ENCODE results near the gene MITD1. TPM values are rescaled to one million over a fixed set of nuclear protein-coding genes. Genes with fewer than 3 reads are reported as not detected.

Gene MITD1
- total and polyA plus RNA-seq, 4 experiments from 2014 or later, result 54.7 to 84.3 (median 76.5) TPM

GRCh38 chr2:99156891-99157290 is 24.0 kb downstream of the MITD1 start:
- H3K4me1 Mint-ChIP-seq, result peaks cover 10 to 40% (median 38%) of the 10 kb centered on the region in 4 donors
- CTCF ChIA-PET (ENCODE audit: partially characterized antibody), result interaction anchor here (1.5 to 2.4 kb wide), 2 partner anchors 15 to 180 kb away, joined by 3 to 6 read pairs; partner anchors contain the start of genes C2orf15, EIF5B and TXNDC9
- H3K27ac ChIP-seq (ENCODE audit: low read depth, low read length), result no peak overlapping the region
- H3K4me3 Mint-ChIP-seq, result peak overlapping the region in 4 of 8 donors; percentile 22 to 91 (median 65)
- H3K36me3 Mint-ChIP-seq, result peaks cover 29 to 53% of the 10 kb centered on the region in 2 donors
- intact Hi-C loops (cut with micrococcal nuclease), result loop anchor here (10.0 kb wide), 1 partner anchor 1162 kb away; the partner anchor contains the start of gene TMEM131
- H3K4me1 ChIP-seq (ENCODE audit: insufficient read depth, low read length), result peaks cover 25% of the 10 kb centered on the region
- POLR2A ChIA-PET (ENCODE audit: partially characterized antibody), result interaction anchor here (0.6 to 6.2 kb wide), 4 partner anchors 11 to 29 kb away, joined by 3 to 112 read pairs (median 22); partner anchors contain the start of genes C2orf15, MITD1 and MRPL30
- H3K27me3 Mint-ChIP-seq, result no peaks in the 10 kb centered on the region
- DNase-seq, result no peak
- no peaks in the 10 kb centered on the region for H3K9me3 Mint-ChIP-seq
- H3K27me3 ChIP-seq (ENCODE audit: insufficient read depth, low read length), result no peaks in the 10 kb centered on the region
- H3K9me3 ChIP-seq (ENCODE audit: control insufficient read depth in 1 of 2, low read length in 2 of 2), result no peaks in the 10 kb centered on the region
- no peak overlapping the region for H3K4me3 ChIP-seq (ENCODE audit: low read length in 2 of 2)
- peak overlapping the region in 5 of 7 donors; percentile 66 to 95 (median 85) for H3K27ac Mint-ChIP-seq
- peaks cover 6% of the 10 kb centered on the region for H3K36me3 ChIP-seq (ENCODE audit: insufficient read depth, low read length)

DNA sequence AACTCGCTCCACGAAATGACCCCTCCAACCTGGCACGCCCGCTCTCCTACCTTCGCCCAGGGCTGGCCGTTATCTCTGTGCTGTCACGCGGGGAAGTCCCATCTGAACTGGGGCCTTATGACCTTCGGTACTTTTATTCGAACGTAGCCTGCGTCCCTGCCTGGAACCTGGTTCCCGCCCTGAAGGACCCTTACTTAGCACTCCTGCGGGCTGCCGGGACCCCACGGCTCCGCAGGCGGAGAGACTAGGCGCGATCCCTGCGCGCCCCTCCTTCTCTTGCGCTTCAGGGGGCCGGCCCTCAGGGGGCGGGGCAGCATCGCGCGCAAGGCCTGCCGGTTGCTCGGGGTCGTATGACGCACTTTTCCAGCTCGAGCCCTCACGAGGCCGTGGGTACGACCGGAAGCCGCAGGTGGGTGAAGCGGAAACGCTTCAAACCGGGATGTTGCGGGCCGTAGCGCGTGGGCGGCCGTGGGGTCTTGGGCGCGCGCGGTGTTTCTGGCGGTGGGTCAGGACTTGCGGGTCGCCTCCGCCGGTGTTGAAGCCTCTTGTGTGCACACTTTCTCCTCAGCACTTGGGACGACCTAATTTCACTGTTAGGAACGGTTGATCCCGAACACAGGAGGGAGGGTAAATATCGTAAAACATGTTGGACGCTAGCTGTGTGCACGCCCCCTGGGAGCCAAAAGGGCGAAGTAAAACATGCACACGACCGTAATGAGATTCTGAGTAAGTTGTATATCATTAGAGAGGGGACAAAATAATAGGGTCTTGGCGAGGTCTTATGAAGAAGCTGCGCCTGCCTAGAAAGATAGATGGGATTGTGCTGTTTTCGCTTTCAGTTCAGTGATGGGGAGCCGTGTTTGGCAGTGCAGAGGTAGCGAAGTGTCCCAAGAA is 26.0 kb downstream of the MITD1 start, which contains the start of the genes LIPT1 and TSGA10:
Gene LIPT1, plus strand, starts transcription at position 325 of the 894 bp plus-strand sequence. CDS start 6,991 bp downstream, outside the sequence.
Gene TSGA10, minus strand, starts transcription at position 300 of the 894 bp plus-strand sequence. CDS start 45,503 bp downstream, outside the sequence.
- Mint-ChIP-seq H3K36me3 (peaks cover 24 to 43% of the 10 kb centered on the region in 2 donors), H3K4me1 (peaks cover 10 to 43% (median 39%) of the 10 kb centered on the region in 4 donors), H3K27ac (peak within 1 kb of the TSS in 1 of 7 donors; percentile 100), H3K9me3 (no peaks in the 10 kb centered on the region), H3K4me3 (peak within 1 kb of the TSS in 3 of 8 donors; percentile 91 to 99 (median 96)), H3K27me3 (no peaks in the 10 kb centered on the region)
- ChIA-PET CTCF (ENCODE audit: partially characterized antibody) (interaction anchor here (1.0 to 3.2 kb wide), 5 partner anchors 12 to 182 kb away, joined by 4 to 20 read pairs (median 7); partner anchors contain the start of genes C2orf15, EIF5B, MITD1 and MRPL30), POLR2A (ENCODE audit: partially characterized antibody) (interaction anchor here (0.6 to 6.2 kb wide), 18 partner anchors 10 to 1509 kb away, joined by 3 to 112 read pairs (median 5); partner anchors contain the start of genes ACTR1B, C2orf15, COX5B and EIF5B)
- Histone ChIP-seq H3K4me3 (ENCODE audit: low read length in 2 of 2) (peak within 1 kb of the TSS; percentile 78 to 89), H3K9me3 (ENCODE audit: control insufficient read depth in 1 of 2, low read length in 2 of 2) (no peaks in the 10 kb centered on the region), H3K27ac (ENCODE audit: low read depth, low read length) (peak within 1 kb of the TSS; percentile 97), H3K4me1 (ENCODE audit: insufficient read depth, low read length) (peaks cover 25% of the 10 kb centered on the region), H3K27me3 (ENCODE audit: insufficient read depth, low read length) (no peaks in the 10 kb centered on the region), H3K36me3 (ENCODE audit: insufficient read depth, low read length) (peaks cover 6% of the 10 kb centered on the region)
- peak; percentile 90 to 92 (median 91) for DNase-seq
- intact Hi-C loops (cut with micrococcal nuclease), result loop anchor here (1.0 to 10.0 kb wide), 5 partner anchors 14 to 1160 kb away; partner anchors contain the start of genes C2orf15, EIF5B, MITD1 and MRPL30

DNA sequence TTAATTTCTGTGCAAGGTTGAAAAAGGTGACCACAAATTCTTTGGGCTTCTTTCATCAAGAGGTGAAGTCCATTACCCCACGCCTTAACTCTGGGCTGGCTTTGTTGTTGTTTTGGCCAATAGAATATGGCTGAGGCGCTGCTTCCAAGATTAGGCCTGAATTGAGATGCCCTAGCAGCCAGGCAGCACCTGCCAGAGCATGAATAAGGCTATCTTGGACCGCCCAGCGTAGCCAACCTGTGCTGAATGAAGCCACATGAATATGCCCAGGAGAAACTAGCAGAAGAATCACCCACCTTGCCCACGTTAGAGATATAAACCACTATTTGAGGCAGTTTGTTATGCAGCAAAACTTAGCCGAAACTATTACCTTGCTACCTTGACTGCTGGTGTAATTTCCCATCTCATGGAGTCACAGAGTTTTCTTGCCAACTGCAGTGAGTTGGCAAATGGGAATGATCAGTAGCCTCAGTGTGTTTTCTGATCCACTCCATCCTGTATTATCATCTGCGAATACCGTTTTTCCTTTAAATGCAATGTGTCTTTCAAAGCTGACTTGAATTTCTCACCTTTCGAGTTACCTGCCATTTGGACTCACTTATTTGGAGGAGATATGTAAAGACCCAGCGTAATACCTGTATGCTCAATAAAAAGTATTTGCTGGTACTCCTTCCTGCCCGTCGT is 26.8 kb downstream of the MITD1 start:
- Mint-ChIP-seq H3K36me3 (peaks cover 18 to 35% of the 10 kb centered on the region in 2 donors), H3K27me3 (no peaks in the 10 kb centered on the region), H3K4me3 (peak overlapping the region in 3 of 8 donors; percentile 91 to 99 (median 96)), H3K27ac (peak overlapping the region in 1 of 7 donors; percentile 100), H3K9me3 (no peaks in the 10 kb centered on the region), H3K4me1 (peaks cover 5 to 38% (median 34%) of the 10 kb centered on the region in 4 donors)
- ChIA-PET CTCF (ENCODE audit: partially characterized antibody) (interaction anchor here (0.8 to 3.2 kb wide), 4 partner anchors 13 to 183 kb away, joined by 3 to 20 read pairs (median 6); partner anchors contain the start of genes C2orf15, EIF5B and TXNDC9), POLR2A (ENCODE audit: partially characterized antibody) (interaction anchor here (0.6 to 6.2 kb wide), 15 partner anchors 9 to 1508 kb away, joined by 3 to 112 read pairs (median 5); partner anchors contain the start of genes C2orf15, COX5B, EIF5B and MITD1)
- intact Hi-C loops (cut with micrococcal nuclease), result loop anchor here (1.0 to 10.0 kb wide), 2 partner anchors 13 to 1159 kb away; partner anchors contain the start of genes C2orf15 and TMEM131
- Histone ChIP-seq H3K27me3 (ENCODE audit: insufficient read depth, low read length) (no peaks in the 10 kb centered on the region), H3K4me3 (ENCODE audit: low read length in 2 of 2) (peak overlapping the region; percentile 78 to 83), H3K9me3 (ENCODE audit: control insufficient read depth in 1 of 2, low read length in 2 of 2) (no peaks in the 10 kb centered on the region), H3K27ac (ENCODE audit: low read depth, low read length) (peak overlapping the region; percentile 97), H3K36me3 (ENCODE audit: insufficient read depth, low read length) (no peaks in the 10 kb centered on the region), H3K4me1 (ENCODE audit: insufficient read depth, low read length) (peaks cover 25% of the 10 kb centered on the region)
- peak in 1 of 5 donors; percentile 4 for DNase-seq

GRCh38 chr2:99152199-99152895 is 28.5 kb downstream of the MITD1 start:
- Mint-ChIP-seq H3K36me3 (peaks cover 5 to 28% of the 10 kb centered on the region in 2 donors), H3K27me3 (no peaks in the 10 kb centered on the region), H3K9me3 (no peaks in the 10 kb centered on the region), H3K27ac (no peak overlapping the region), H3K4me1 (peaks cover 0 to 31% (median 27%) of the 10 kb centered on the region in 4 donors), H3K4me3 (no peak overlapping the region)
- Histone ChIP-seq H3K27ac (ENCODE audit: low read depth, low read length) (no peak overlapping the region), H3K9me3 (ENCODE audit: control insufficient read depth in 1 of 2, low read length in 2 of 2) (no peaks in the 10 kb centered on the region), H3K4me3 (ENCODE audit: low read length in 2 of 2) (no peak overlapping the region), H3K27me3 (ENCODE audit: insufficient read depth, low read length) (no peaks in the 10 kb centered on the region), H3K4me1 (ENCODE audit: insufficient read depth, low read length) (peaks cover 25% of the 10 kb centered on the region), H3K36me3 (ENCODE audit: insufficient read depth, low read length) (no peaks in the 10 kb centered on the region)
- DNase-seq, result no peak
- CTCF ChIA-PET (ENCODE audit: partially characterized antibody), result interaction anchor here (2.2 kb wide), 1 partner anchor 11 kb away, joined by 4 read pairs; the partner anchor contains the start of gene C2orf15
- POLR2A ChIA-PET (ENCODE audit: partially characterized antibody), result interaction anchor here (6.2 kb wide), 1 partner anchor 11 kb away, joined by 112 read pairs; the partner anchor contains the start of gene C2orf15
- intact Hi-C loops (cut with micrococcal nuclease), result loop anchor here (10.0 kb wide), 1 partner anchor 1158 kb away; the partner anchor contains the start of gene TMEM131

GRCh38 chr2:99150706-99151105 is 30.2 kb downstream of the MITD1 start:
- intact Hi-C loops (cut with micrococcal nuclease), result loop anchor here (10.0 kb wide), 1 partner anchor 1156 kb away; the partner anchor contains the start of gene TMEM131
- peaks cover 0 to 19% (median 12%) of the 10 kb centered on the region in 4 donors for H3K4me1 Mint-ChIP-seq
- ChIA-PET POLR2A (ENCODE audit: partially characterized antibody) (interaction anchor here (1.3 kb wide), 1 partner anchor 9 kb away, joined by 7 read pairs; the partner anchor contains the start of gene C2orf15), CTCF (ENCODE audit: partially characterized antibody) (interaction anchor here (2.2 kb wide), 1 partner anchor 9 kb away, joined by 4 read pairs; the partner anchor contains the start of gene C2orf15)
- peaks cover 0 to 16% of the 10 kb centered on the region in 2 donors for H3K36me3 Mint-ChIP-seq
- H3K27ac ChIP-seq (ENCODE audit: low read depth, low read length), result no peak overlapping the region
- H3K27me3 Mint-ChIP-seq, result no peaks in the 10 kb centered on the region
- H3K27me3 ChIP-seq (ENCODE audit: insufficient read depth, low read length), result no peaks in the 10 kb centered on the region
- DNase-seq, result no peak
- no peaks in the 10 kb centered on the region for H3K9me3 ChIP-seq (ENCODE audit: control insufficient read depth in 1 of 2, low read length in 2 of 2)
- no peak overlapping the region for H3K4me3 ChIP-seq (ENCODE audit: low read length in 2 of 2)
- no peaks in the 10 kb centered on the region for H3K9me3 Mint-ChIP-seq
- no peak overlapping the region for H3K4me3 Mint-ChIP-seq
- H3K27ac Mint-ChIP-seq, result no peak overlapping the region
- H3K36me3 ChIP-seq (ENCODE audit: insufficient read depth, low read length), result no peaks in the 10 kb centered on the region
- H3K4me1 ChIP-seq (ENCODE audit: insufficient read depth, low read length), result peaks cover 16% of the 10 kb centered on the region

Data from CD4-positive, alpha-beta memory T cell (primary cell).